Ectodermal cell (in vitro differentiated cells): Measurements from ENCODE around the gene GPR132.

Source experiments
- H3K27ac ChIP-seq: 2 replicates; pipeline ENCODE4 v1.7.0; 2013; ENCODE audit warnings: mild to moderate bottlenecking, low read depth, low read length; ENCODE audit not compliant: insufficient read depth, poor library complexity, severe bottlenecking
- H3K27me3 ChIP-seq: 2 replicates; pipeline ENCODE4 v1.7.0; 2013; ENCODE audit warnings: mild to moderate bottlenecking, low read length; ENCODE audit not compliant: insufficient read depth, control insufficient read depth, poor library complexity, severe bottlenecking
- H3K36me3 ChIP-seq: one replicate; pipeline ENCODE4 v1.7.0; 2013; ENCODE audit warnings: low read length; ENCODE audit not compliant: control insufficient read depth, insufficient read depth
- H3K4me1 ChIP-seq: one replicate; pipeline ENCODE4 v1.7.0; 2013; ENCODE audit warnings: low read length; ENCODE audit not compliant: control insufficient read depth, insufficient read depth
- H3K4me3 ChIP-seq: 2 replicates; pipeline ENCODE4 v1.7.0; 2013; ENCODE audit warnings: low read depth, low read length, control low read depth; ENCODE audit not compliant: insufficient read depth
- H3K9me3 ChIP-seq: 2 replicates; pipeline ENCODE4 v1.7.0; 2013; ENCODE audit warnings: mild to moderate bottlenecking, low read length, moderate library complexity; ENCODE audit not compliant: control insufficient read depth
- WGBS, 2 experiments: methylation state at CpG; one replicate each; pipeline ENCODE4 v1.1.7; 2013; ENCODE audit warnings: missing lambda C conversion rate in 2 of 2; 5-methylcytosine and 5-hydroxymethylcytosine counted together

GPR132 gene

GRCh38 chr14:105021656-105022275 is 43.5 kb downstream of the GPR132 start:
- WGBS, 2 experiments, result 14% methylated on average over 20 of the region's 20 CpGs
- Histone ChIP-seq H3K27me3 (no peaks in the 10 kb centered on the region), H3K4me3 (peak overlapping the region; percentile 92), H3K4me1 (peaks cover 11% of the 10 kb centered on the region), H3K27ac (peak overlapping the region; percentile 72), H3K9me3 (no peaks in the 10 kb centered on the region), H3K36me3 (peaks cover 2% of the 10 kb centered on the region)

- no peaks in the 10 kb centered on the region for H3K9me3 ChIP-seq
- H3K4me3 ChIP-seq, result peak within 1 kb of the TSS; percentile 92
- H3K36me3 ChIP-seq, result peaks cover 6% of the 10 kb centered on the region
- H3K4me1 ChIP-seq, result peaks cover 16% of the 10 kb centered on the region
- H3K27ac ChIP-seq, result peak within 1 kb of the TSS; percentile 87
- 0% methylated on average over 115 of the region's 115 CpGs for WGBS, 2 experiments
- no peaks in the 10 kb centered on the region for H3K27me3 ChIP-seq
Measured at GRCh38 chr14:105020815-105021655, 44.2 kb downstream of the GPR132 start, which contains the start of gene CDCA4. Gene CDCA4 (minus strand): TSS chr14:105021083. CDS start chr14:105011929, 9,154 bp downstream.

- H3K4me3 ChIP-seq, result peak overlapping the region; percentile 90
- H3K9me3 ChIP-seq, result no peaks in the 10 kb centered on the region
- H3K36me3 ChIP-seq, result peaks cover 6% of the 10 kb centered on the region
- H3K27me3 ChIP-seq, result no peaks in the 10 kb centered on the region
- H3K4me1 ChIP-seq, result peaks cover 21% of the 10 kb centered on the region
- WGBS, 2 experiments, result 5 to 6% methylated on average over 75 of the region's 75 CpGs
- peak overlapping the region; percentile 87 for H3K27ac ChIP-seq
Measured at GRCh38 chr14:105019861-105020814, 45.1 kb downstream of the GPR132 start.

- no peak overlapping the region for H3K4me3 ChIP-seq
- peaks cover 6% of the 10 kb centered on the region for H3K36me3 ChIP-seq
- H3K9me3 ChIP-seq, result no peaks in the 10 kb centered on the region
- H3K27ac ChIP-seq, result no peak overlapping the region
- no peaks in the 10 kb centered on the region for H3K27me3 ChIP-seq
- peaks cover 33% of the 10 kb centered on the region for H3K4me1 ChIP-seq
- WGBS, 2 experiments, result 90 to 94% methylated on average over 4 of the region's 4 CpGs
Measured at GRCh38 chr14:105018414-105018813, 46.8 kb downstream of the GPR132 start.

GRCh38 chr14:105015905-105016304 is 49.3 kb downstream of the GPR132 start:
- Histone ChIP-seq H3K4me3 (no peak overlapping the region), H3K27ac (no peak overlapping the region), H3K4me1 (peaks cover 33% of the 10 kb centered on the region), H3K9me3 (no peaks in the 10 kb centered on the region), H3K27me3 (no peaks in the 10 kb centered on the region), H3K36me3 (peaks cover 16% of the 10 kb centered on the region)
- 92 to 95% methylated on average over 6 of the region's 6 CpGs for WGBS, 2 experiments

- 90% methylated on average over 9 of the region's 9 CpGs for WGBS, 2 experiments
- Histone ChIP-seq H3K4me3 (no peak overlapping the region), H3K36me3 (peaks cover 21% of the 10 kb centered on the region), H3K4me1 (peaks cover 33% of the 10 kb centered on the region), H3K27me3 (no peaks in the 10 kb centered on the region), H3K9me3 (no peaks in the 10 kb centered on the region), H3K27ac (no peak overlapping the region)
Measured at GRCh38 chr14:105015242-105015641, 50.0 kb downstream of the GPR132 start.

GRCh38 chr14:105014631-105015030 is 50.6 kb downstream of the GPR132 start:
- 67 to 70% methylated on average over 4 of the region's 4 CpGs for WGBS, 2 experiments
- Histone ChIP-seq H3K27ac (no peak overlapping the region), H3K4me3 (no peak overlapping the region), H3K36me3 (peaks cover 24% of the 10 kb centered on the region), H3K4me1 (peaks cover 30% of the 10 kb centered on the region), H3K9me3 (no peaks in the 10 kb centered on the region), H3K27me3 (no peaks in the 10 kb centered on the region)

- Histone ChIP-seq H3K9me3 (no peaks in the 10 kb centered on the region), H3K4me3 (no peak overlapping the region), H3K4me1 (peaks cover 24% of the 10 kb centered on the region), H3K27me3 (no peaks in the 10 kb centered on the region), H3K27ac (no peak overlapping the region), H3K36me3 (peaks cover 24% of the 10 kb centered on the region)
- 92 to 96% methylated on average over 9 of the region's 9 CpGs for WGBS, 2 experiments
Measured at GRCh38 chr14:105014032-105014431, 51.2 kb downstream of the GPR132 start.

GRCh38 chr14:105013150-105013785 is 52.0 kb downstream of the GPR132 start:
- Histone ChIP-seq H3K4me3 (no peak overlapping the region), H3K4me1 (peaks cover 22% of the 10 kb centered on the region), H3K9me3 (no peaks in the 10 kb centered on the region), H3K36me3 (peaks cover 24% of the 10 kb centered on the region), H3K27ac (no peak overlapping the region), H3K27me3 (no peaks in the 10 kb centered on the region)
- WGBS, 2 experiments, result 85 to 91% methylated on average over 7 to 8 of the region's 8 CpGs
